Heart left ventricle (tissue), 13 donors: ENCODE data around the gene FZD1.

Experiments used
- CTCF ChIP-seq, 12 donors: fragments of 200-600 bp; sonication (generic) in 4 of 12; IDR thresholded peaks; one replicate each; pipeline versions ENCODE4 v1.5.0 to v1.8.0; 2018 to 2022; ENCODE audit warnings: antibody characterized with exemption in 12 of 12, mild to moderate bottlenecking in 5 of 12
- POLR2A ChIP-seq, 2 donors: fragments of 450-650 bp; IDR thresholded peaks; one replicate each; pipeline ENCODE4 v1.6.1; 2017; ENCODE audit warnings: antibody characterized with exemption in 2 of 2, mild to moderate bottlenecking in 2 of 2, moderate library complexity in 2 of 2
- donor health status: ischemic (EF 13 %, LVEDD 7.1; RV severe dilation, severe dysfunction).
- donor health status: DM: no; HTN: yes; CAD: no.
- donor health status: DM: no; HTN: no; CAD: no.
- donor health status: ischemic (EF 25% LVEDD 6.9; RV normal size, moderate dysfunction).
- donor health status: ischemic (EF 25% LVEDD 5.7; RV mildly dilated, moderate dysfunction).
- donor health status: ischemic (EF 35%, LVEDD 5.7; RV mildly dilated, moderate dysfunction).
- donor health status: nonischemic (EF 11% LVEDD 7.7; RV severe dilation, severe dysfunction).
- donor health status: DM: yes; HTN: yes; CAD: no.
- donor health status: PGD.
- donor health status: ischemic (EF 29% LVEDD 5.4; RV normal size, mild dysfunction).
- donor health status: nonischemic (EF 23%, LVEDD 6.1; RV moderate dilation, normal function).

GRCh38 chr7:91295576-91295975, 31.3 kb downstream of the FZD1 start:
- no peak for TF ChIP-seq CTCF (IDR thresholded peaks at IDR 0.05)
- no peak for TF ChIP-seq POLR2A (IDR thresholded peaks at IDR 0.05)
